Chondrocyte (in vitro differentiated cells): Measurements from ENCODE around the gene KDM4B. TPM values are rescaled to one million over a fixed set of nuclear protein-coding genes. Genes with fewer than 3 reads are reported as not detected.

ENCODE experiments used
- DNase-seq: peaks from one replicate; pipeline ENCODE4 v3.0.0; 2021; ENCODE audit warnings: mixed read lengths, low spot score
- H3K27ac Mint-ChIP-seq: one replicate; pipeline ENCODE4 v1.8.0; 2021; ENCODE audit warnings: mild to moderate bottlenecking, moderate library complexity, mixed read lengths; ENCODE audit not compliant: unreplicated experiment
- H3K27me3 Mint-ChIP-seq: 2 replicates; pipeline ENCODE4 v1.8.0; 2021; ENCODE audit warnings: low read depth, mixed read lengths
- H3K36me3 Mint-ChIP-seq: 2 replicates; pipeline ENCODE4 v1.8.0; 2021; ENCODE audit warnings: low read depth, mixed read lengths
- H3K4me1 Mint-ChIP-seq: 2 replicates; pipeline ENCODE4 v1.8.0; 2021; ENCODE audit warnings: low read depth, mild to moderate bottlenecking, mixed read lengths
- H3K4me3 Mint-ChIP-seq: one replicate; pipeline ENCODE4 v1.8.0; 2021; ENCODE audit warnings: mild to moderate bottlenecking, moderate library complexity, mixed read lengths; ENCODE audit not compliant: unreplicated experiment
- H3K9me3 Mint-ChIP-seq: 2 replicates; pipeline ENCODE4 v1.8.0; 2021; ENCODE audit warnings: low read depth, mixed read lengths
- total RNA-seq: library from RNA; stranded (reverse); gene quantifications from 3 replicates; pipeline ENCODE4 v1.2.1, GENCODE V29; 2021
- TF ChIP-seq, protein P1 (sequence below): fragments of 200-600 bp; sonication (generic); IDR thresholded peaks from 2 replicates; pipeline ENCODE4 v1.5.0; 2021; ENCODE audit warnings: antibody characterized with exemption, mild to moderate bottlenecking, moderate library complexity

KDM4B gene
- total RNA-seq, 1 donor from 2014 or later, result 52.2 TPM

DNA sequence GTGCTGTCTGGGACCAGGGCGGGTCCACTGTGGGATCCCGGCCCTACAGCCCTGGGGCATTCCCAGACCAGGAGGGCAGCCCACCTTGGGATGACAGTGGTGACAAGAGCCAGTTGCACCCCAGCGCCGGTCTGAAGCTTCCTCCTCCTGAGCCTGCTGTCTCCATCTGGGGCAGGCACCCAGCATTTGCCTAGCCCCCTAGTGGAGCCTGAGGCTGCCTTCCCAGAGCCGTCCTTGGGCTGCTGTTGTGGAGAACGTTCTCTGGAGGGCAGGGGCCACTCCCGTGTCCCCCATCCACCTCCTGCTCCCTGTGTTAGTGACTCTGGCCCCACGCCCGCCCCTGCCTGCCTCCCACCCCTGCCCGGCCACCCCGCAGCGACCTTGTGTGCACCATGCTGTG lies 148.5 kb downstream of the KDM4B start:
- Mint-ChIP-seq H3K27ac (no peak overlapping the region), H3K4me1 (peaks cover 16% of the 10 kb centered on the region), H3K36me3 (peaks cover 16% of the 10 kb centered on the region), H3K9me3 (peaks cover 4% of the 10 kb centered on the region), H3K27me3 (no peaks in the 10 kb centered on the region), H3K4me3 (no peak overlapping the region)
- no peak for DNase-seq
- TF ChIP-seq, protein P1, sequence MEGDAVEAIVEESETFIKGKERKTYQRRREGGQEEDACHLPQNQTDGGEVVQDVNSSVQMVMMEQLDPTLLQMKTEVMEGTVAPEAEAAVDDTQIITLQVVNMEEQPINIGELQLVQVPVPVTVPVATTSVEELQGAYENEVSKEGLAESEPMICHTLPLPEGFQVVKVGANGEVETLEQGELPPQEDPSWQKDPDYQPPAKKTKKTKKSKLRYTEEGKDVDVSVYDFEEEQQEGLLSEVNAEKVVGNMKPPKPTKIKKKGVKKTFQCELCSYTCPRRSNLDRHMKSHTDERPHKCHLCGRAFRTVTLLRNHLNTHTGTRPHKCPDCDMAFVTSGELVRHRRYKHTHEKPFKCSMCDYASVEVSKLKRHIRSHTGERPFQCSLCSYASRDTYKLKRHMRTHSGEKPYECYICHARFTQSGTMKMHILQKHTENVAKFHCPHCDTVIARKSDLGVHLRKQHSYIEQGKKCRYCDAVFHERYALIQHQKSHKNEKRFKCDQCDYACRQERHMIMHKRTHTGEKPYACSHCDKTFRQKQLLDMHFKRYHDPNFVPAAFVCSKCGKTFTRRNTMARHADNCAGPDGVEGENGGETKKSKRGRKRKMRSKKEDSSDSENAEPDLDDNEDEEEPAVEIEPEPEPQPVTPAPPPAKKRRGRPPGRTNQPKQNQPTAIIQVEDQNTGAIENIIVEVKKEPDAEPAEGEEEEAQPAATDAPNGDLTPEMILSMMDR, result no peak

GRCh38 chr19:5118026-5118425 lies 149.1 kb downstream of the KDM4B start:
- no peaks in the 10 kb centered on the region for H3K27me3 Mint-ChIP-seq
- H3K27ac Mint-ChIP-seq, result no peak overlapping the region
- no peak for DNase-seq
- H3K4me3 Mint-ChIP-seq, result no peak overlapping the region
- peaks cover 15% of the 10 kb centered on the region for H3K36me3 Mint-ChIP-seq
- TF ChIP-seq, protein P1, result no peak
- H3K4me1 Mint-ChIP-seq, result peaks cover 11% of the 10 kb centered on the region
- H3K9me3 Mint-ChIP-seq, result peaks cover 4% of the 10 kb centered on the region

DNA sequence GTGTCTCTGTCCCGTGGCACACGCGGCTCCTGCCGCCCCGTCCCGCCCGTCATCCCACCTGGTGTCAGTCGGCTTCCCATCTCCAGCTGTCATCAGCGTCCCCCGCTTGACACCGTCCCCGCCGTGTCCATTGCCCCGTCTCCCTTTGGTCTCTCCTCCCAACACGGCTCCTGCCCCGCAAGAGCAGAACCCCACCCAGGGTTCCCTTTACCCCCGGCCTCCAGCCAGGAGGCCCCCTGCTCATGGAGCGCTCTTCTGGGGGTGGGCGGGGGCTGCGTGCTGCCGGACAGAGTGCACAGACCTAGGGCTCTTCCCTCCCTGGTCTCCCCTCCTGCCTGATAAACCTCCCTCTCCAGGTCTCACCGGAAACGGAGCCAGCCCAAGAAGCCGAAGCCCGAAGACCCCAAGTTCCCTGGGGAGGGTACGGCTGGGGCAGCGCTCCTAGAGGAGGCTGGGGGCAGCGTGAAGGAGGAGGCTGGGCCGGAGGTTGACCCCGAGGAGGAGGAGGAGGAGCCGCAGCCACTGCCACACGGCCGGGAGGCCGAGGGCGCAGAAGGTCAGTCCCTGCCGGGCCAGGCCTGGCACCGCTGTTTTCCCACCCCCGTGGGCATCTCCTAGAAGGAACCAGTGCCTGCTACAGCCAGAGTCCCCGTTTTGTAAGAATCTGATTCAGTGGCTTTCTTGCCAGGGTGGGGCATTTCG lies 150.5 kb downstream of the KDM4B start:
- H3K4me1 Mint-ChIP-seq, result peaks cover 5% of the 10 kb centered on the region
- no peak overlapping the region for H3K27ac Mint-ChIP-seq
- H3K4me3 Mint-ChIP-seq, result no peak overlapping the region

DNA sequence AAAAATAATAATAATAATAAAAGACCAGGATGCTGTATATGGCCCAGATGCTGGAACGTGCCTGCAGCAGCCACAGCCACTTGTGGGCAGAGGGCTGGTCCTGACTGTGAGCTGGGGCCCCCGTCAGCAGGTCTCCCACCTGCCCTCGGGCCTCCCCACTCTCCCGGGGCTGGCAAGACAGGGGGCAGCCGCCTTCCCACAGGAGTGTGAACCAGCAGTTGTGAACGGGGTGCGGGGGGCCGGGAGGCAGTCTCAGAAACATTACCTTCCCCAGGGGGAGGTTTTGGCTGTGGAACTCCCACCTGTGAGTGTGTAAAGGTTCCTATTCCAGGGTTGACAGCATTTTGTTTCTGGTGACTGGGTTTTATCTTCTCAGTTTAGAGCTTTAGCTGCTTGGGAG lies 151.4 kb downstream of the KDM4B start:
- Mint-ChIP-seq H3K9me3 (peaks cover 4% of the 10 kb centered on the region), H3K4me3 (no peak overlapping the region), H3K36me3 (peaks cover 19% of the 10 kb centered on the region), H3K27me3 (no peaks in the 10 kb centered on the region), H3K4me1 (peaks cover 10% of the 10 kb centered on the region), H3K27ac (no peak overlapping the region)
- TF ChIP-seq, protein P1, result no peak
- no peak for DNase-seq

More for the DNA sequence above, 150.5 kb downstream of the KDM4B start:
- TF ChIP-seq, protein P1, result no peak
- peaks cover 4% of the 10 kb centered on the region for H3K9me3 Mint-ChIP-seq
- H3K36me3 Mint-ChIP-seq, result peaks cover 19% of the 10 kb centered on the region
- no peaks in the 10 kb centered on the region for H3K27me3 Mint-ChIP-seq
- DNase-seq, result no peak

DNA sequence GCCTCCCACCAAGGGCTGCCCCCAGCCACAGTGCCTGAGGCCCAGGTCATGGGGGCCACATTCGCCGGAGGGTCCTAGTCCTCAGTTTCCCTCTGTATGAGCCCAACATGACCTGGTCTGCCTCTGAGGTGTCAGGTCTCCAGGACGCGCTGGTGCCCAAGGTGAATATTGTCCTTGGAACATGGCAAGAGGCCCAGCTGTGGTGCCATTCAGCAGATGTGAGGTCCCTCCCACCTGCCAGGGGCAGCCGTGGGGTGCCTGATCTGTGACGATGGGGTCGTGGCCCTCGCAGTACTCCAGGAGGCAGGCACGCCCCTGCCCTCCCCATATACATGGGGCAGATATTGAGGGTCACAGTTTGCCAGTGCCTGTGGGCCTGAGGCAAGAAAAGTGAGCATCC lies 151.9 kb downstream of the KDM4B start:
- no peak overlapping the region for H3K4me3 Mint-ChIP-seq
- no peaks in the 10 kb centered on the region for H3K27me3 Mint-ChIP-seq
- peaks cover 14% of the 10 kb centered on the region for H3K36me3 Mint-ChIP-seq
- DNase-seq, result no peak
- no peak overlapping the region for H3K27ac Mint-ChIP-seq
- H3K9me3 Mint-ChIP-seq, result peaks cover 4% of the 10 kb centered on the region
- TF ChIP-seq, protein P1, result no peak
- H3K4me1 Mint-ChIP-seq, result peaks cover 15% of the 10 kb centered on the region
